GDM1 (cell line): Measurements from ENCODE around the gene CSNK1D.

ENCODE experiments used
- DNase-seq: peaks from one replicate; lab custom pipeline; 2025; lab: John Stamatoyannopoulos, UW

The CSNK1D gene

DNA sequence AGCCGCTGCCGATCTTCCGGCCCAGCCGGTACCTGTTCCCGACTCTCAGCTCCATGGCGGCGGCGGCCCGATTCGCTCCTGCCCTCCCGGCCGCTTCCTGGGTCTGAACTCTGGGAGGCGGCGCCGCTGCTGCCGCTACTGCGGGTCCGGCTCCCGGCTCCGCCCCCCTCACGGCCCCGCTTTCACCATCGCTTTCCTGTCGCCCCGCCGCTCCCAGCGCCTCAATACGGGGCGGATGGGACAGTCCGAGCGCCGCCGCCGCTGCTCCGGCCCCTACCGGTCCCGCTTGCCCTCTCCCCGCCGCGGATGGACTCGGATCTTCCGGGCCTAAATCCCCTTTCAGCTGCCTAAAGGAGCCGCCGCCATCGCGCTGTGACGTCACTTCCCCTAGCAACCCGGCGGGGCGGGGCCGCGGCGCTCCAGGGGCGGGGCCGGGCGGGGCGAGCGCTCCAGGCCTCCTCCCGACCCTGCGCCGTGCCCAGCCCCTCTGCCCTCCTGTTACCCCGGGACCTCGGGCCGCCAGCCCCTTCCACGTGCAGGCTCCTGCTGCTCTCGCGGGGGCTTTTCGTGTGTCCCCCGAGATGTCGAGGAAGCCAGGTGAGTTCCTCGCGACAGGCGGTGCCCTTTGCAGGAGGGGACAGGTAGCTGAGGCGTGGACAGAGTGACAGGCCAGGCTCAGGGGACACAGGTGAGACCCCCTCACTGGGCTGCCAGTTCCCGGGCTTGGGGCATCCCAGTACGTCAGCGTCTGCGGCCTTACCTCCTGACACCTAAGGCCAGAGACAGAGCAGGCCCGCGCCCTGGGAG is at the start of gene CSNK1D:
TSS of gene CSNK1D (minus strand) at position 374 of the 807 bp plus-strand sequence. CDS start at position 55, 319 bp downstream.
- peak; percentile 82 for DNase-seq

- no peak for DNase-seq
These were observed 49.3 kb upstream of the CSNK1D start for GRCh38 chr17:82322526-82323453.

DNA sequence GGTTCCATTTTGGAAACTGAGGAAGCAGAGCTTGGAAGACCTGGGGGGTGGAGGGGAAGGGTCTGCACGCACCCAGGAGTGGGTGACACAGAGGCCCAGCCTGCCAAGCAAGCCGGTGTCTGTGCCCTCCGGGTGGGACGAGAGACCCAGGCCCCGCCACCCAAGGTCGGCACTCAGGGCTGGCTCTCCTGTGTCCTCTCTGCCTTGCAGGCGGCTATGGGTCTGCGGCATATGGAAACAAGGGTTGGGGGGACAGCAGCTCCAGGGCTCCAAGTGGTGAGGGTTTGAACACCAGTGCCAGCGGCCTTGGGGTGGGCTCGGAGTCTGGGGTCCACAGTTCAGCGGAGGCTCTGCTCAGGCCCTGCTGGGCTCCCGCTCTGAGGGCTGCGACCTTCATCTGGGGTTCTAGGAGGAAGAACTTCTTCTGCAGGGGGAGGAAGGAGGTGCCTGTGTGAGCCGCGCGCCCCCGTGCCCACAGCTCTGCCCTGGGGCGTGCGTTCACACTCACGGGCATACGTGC is 48.5 kb upstream of the CSNK1D start:
- DNase-seq = no peak

- no peak for DNase-seq
These were observed 47.7 kb upstream of the CSNK1D start for GRCh38 chr17:82320956-82321927.

- no peak for DNase-seq
These were observed 46.8 kb upstream of the CSNK1D start for GRCh38 chr17:82320140-82320840.

DNA sequence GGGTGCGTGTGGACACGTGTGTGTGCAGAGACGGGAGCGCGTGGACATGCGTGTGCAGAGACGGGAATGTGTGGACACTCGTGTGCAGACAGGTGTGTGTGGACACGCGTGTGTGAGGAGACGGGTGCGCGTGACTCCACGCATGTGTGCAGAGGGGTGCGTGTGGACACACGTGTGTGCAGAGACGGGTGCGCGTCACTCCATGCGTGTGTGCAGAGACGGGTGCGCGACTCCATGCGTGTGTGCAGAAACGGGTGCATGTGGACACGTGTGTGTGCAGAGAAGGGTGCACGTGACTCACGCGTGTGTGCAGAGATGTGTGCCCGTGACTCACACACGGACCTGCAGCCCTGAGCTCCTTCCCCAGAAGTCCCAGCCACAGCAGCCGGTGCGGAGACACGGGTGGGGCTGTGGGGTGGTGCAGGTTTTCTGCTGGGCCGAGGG is 46.1 kb upstream of the CSNK1D start:
- no peak for DNase-seq

DNA sequence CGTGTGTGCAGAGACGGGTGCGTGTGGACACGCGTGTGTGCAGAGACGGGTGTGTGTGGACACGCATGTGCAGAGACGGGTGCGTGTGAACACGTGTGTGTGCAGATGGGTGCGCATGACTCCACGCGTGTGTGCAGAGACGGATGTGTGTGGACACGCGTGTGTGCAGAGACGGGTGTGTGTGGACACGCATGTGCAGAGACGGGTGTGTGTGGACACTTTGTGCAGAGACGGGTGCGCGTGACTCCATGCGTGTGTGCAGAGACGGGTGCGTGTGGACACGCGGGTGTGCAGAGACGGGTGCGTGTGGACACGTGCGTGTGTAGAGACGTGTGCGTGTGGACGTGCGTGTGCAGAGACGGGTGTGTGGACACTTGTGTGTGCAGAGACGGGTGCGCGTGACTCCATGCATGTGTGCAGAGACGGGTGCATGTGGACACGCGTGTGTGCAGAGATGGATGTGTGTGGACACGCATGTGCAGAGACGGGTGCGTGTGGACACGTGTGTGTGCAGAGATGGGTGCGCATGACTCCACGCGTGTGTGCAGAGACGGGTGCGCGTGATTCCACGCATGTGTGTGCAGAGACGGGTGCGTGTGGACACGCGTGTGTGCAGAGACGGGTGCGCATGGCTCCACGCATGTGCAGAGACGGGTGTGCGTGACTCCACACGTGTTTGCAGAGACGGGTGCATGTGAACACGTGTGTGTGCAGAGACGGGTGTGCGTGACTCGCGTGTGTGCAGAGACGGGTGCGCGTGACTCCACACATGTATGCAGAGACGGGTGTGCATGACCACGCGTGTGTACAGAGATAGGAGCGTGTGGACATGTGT is 45.5 kb upstream of the CSNK1D start:
- no peak for DNase-seq

DNA sequence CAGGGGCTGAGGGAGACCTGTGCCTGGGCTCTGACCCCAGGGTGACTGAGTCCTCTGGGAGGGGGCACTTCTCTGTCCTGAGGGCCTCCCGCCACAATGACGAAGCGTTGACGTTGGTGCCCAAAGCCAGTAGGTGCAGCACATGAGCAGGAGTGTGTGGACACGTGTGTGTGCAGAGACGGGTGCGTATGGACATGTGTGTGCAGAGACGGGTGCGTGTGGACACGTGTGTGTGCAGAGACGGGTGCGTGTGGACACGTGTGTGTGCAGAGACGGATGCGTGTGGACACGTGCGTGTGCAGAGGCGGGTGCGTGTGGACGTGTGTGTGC is 44.6 kb upstream of the CSNK1D start:
- DNase-seq = no peak

GRCh38 chr17:82317394-82318168 is 44.1 kb upstream of the CSNK1D start, which contains the start of gene CD7:
CD7 (minus strand) TSS chr17:82317608; CDS start chr17:82317495, 113 bp downstream.
- DNase-seq = peak; percentile 16

- no peak for DNase-seq
These were observed 43.3 kb upstream of the CSNK1D start for GRCh38 chr17:82316651-82317393.

DNA sequence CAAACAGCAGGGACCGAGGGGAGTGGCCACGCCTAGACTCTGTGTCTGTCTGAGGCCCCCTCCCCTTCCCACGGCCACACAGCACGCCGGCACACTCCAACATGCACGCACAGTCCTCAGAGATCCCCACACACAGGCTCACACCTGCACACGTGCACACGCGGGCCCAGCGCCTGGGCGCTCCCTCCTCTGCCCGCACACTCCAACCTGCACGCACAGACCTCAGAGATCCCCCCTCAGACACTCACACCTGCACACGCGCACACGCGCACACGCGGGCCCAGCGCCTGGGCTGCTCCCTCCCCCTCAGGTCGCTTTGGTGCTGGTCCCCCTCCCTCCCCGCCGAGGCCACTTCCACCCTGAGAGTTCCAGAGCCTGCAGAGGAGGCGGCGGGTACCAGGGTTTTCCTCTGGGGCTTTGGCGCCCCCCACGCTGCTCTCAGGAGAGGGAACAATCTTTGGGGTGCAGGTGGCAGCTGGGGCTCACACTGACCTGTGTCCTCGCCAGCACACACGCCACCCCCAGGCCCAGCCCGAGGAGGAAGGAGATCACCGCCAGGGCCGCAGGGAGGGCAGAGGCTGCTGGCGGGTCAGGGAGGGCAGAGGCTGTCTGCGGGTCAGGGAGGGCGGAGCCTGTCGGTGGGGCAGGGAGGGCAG is 42.3 kb upstream of the CSNK1D start:
- peak; percentile 17 for DNase-seq

DNA sequence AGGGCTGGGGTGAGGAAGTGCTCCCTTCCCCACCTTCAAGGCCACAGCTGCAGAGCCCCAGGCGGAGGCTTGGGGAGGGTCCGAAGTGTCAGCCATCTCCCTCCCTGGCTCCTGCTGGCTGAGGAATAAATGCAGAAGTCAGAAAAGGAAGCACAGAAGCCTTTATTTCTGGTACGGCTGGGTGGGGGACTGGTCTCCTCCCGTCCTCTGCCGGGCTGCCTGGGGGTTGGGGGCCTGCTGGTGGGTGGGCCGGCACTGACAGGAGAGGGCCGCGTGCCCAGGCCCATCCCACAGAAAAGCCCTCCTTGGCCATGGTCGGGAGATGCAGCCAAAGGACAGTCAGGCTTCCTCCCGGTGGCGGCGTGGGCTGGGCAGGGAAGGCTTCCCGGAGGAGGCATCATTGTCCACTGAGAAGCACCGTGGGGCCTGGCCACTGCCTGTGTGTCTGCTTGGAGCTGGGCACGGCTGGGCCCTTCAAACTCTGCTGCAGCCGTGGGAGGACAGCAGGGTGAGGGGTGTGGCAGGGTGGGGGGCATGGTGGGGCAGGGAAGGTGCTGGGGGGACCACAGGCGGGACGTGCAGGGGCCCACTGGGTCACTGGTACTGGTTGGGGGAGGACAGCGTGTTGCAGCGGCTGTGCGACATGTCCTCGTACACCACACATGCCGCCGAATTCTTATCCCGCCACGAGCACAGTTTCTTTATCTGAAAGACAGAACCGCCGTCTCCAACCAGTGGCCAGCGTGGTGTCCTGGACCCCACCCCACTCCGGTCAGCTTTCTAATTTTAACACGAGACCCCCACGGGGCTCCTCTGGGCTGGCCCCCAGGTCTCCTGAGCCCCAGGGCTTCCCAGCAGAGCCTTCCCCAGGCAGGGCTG is 41.5 kb upstream of the CSNK1D start:
- DNase-seq = peak; percentile 48

DNA sequence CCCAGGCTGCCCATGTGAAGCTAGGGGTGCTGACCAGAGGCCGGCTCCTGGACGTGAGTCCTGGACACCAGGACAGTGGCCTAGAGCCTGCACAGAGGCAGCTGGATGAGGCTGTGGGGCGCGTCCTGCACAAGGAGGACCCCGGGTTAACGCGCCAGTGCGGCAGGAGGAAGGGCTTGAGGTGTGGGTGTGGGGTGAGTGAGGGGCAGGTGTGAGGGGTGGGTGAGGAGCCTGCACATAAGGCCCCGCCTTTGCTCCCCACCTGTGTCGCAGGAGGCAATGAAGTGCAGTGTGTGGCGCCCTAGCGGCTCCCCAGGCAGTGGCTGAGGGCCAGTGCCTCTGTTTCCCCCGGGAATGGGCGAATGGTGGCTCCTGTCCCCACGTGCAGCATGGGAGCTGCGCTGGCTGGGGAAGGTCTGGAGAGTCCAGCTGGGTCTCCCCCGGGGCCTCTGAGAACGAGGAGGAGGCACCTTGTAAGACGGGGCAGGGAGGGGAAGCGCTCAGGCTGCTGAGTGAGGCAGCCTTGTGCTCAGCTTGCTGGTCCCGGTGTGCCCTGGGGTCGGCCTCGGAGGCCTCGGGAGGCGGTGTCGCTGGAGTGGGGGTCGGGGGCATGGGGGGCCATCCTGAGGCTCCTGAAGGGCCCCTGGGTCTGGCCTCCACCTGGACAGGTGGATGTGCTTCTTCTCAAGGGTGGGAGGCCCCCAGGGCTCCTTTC is 40.7 kb upstream of the CSNK1D start:
- no peak for DNase-seq

DNA sequence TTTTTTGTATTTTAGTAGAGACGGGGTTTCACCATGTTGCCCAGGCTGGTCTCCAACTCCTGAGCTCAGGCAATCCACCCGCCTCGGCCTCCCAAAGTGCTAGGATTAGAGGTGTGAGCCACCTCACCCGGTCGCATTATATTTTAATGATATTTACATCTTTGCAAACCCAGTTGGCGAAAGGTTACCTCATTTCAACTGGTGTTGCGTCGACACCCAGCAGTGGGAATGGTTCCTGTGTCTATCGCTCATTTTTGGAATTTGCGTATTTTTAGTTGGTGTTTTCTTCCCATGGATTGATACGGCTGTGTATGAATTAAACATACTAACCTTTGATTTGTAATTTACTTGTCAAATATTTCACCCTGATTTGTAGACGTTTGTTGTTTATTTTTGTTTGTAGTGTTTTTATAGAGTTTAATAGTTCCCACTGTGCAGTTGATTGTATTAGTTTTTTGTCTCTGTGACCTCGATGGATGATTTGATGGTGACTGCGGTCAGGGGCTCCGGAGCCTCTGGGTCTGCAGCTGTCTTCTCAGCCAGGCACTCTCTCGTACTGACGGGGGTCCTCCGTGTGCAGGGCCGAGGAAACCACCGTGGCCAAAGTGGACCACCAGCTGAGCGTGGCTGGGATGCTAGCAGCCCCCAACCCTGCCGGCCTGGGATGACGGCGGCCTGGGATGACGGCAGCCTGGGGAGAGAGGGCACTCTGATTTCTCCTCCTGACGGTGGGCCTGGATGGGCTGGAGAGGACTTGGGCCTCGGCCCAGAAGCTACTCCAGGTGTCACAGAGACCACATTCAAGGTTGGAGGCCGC is 39.9 kb upstream of the CSNK1D start:
- no peak for DNase-seq

- DNase-seq = no peak
These were observed 38.5 kb upstream of the CSNK1D start for GRCh38 chr17:82311971-82312370.
